Stimulated activated naive CD8-positive, alpha-beta T cell treated with anti-CD3 and anti-CD28 coated beads, Interleukin-15, Interleukin-2, amounts not matched to agents 100 ng/mL and 50 ng/mL, for 24 hours (primary cell): Measurements from ENCODE around the gene CELF1.

ENCODE experiments used
- H3K27ac Mint-ChIP-seq: one replicate; pipeline ENCODE4 v1.8.0; 2021; ENCODE audit warnings: mild to moderate bottlenecking, mixed read lengths
- H3K27me3 Mint-ChIP-seq: one replicate; pipeline ENCODE4 v1.8.0; 2021; ENCODE audit warnings: mixed read lengths
- H3K36me3 Mint-ChIP-seq: one replicate; pipeline ENCODE4 v1.8.0; 2021; ENCODE audit warnings: low read depth, mixed read lengths
- H3K4me1 Mint-ChIP-seq: one replicate; pipeline ENCODE4 v1.8.0; 2021; ENCODE audit warnings: low read depth, mixed read lengths
- H3K4me3 Mint-ChIP-seq: one replicate; pipeline ENCODE4 v1.8.0; 2021; ENCODE audit warnings: mild to moderate bottlenecking, mixed read lengths
- H3K9me3 Mint-ChIP-seq: one replicate; pipeline ENCODE4 v1.8.0; 2021; ENCODE audit warnings: mixed read lengths

CELF1 gene

DNA sequence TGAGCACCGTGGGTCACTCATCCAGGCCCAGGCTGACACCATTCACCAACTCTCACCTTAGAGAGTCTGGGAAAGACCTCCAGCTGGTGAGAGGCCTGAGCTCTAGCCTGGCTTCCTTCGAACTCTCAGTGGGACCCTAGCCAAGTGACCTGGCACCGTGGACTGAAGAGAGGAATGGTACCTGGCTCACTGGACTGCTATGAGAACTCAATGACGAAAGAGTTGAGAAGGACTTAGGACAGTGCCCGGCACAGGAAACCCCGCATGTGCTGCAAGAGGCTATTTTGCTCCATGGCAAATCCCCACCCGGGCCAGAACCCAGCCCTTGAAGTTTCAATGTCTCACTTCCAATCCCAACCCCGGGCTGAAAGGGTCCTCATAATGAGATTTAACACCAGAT lies 103.4 kb downstream of the CELF1 start:
- Mint-ChIP-seq H3K4me3 (no peak overlapping the region), H3K4me1 (no peaks in the 10 kb centered on the region), H3K9me3 (no peaks in the 10 kb centered on the region), H3K27ac (no peak overlapping the region), H3K27me3 (no peaks in the 10 kb centered on the region), H3K36me3 (no peaks in the 10 kb centered on the region)

DNA sequence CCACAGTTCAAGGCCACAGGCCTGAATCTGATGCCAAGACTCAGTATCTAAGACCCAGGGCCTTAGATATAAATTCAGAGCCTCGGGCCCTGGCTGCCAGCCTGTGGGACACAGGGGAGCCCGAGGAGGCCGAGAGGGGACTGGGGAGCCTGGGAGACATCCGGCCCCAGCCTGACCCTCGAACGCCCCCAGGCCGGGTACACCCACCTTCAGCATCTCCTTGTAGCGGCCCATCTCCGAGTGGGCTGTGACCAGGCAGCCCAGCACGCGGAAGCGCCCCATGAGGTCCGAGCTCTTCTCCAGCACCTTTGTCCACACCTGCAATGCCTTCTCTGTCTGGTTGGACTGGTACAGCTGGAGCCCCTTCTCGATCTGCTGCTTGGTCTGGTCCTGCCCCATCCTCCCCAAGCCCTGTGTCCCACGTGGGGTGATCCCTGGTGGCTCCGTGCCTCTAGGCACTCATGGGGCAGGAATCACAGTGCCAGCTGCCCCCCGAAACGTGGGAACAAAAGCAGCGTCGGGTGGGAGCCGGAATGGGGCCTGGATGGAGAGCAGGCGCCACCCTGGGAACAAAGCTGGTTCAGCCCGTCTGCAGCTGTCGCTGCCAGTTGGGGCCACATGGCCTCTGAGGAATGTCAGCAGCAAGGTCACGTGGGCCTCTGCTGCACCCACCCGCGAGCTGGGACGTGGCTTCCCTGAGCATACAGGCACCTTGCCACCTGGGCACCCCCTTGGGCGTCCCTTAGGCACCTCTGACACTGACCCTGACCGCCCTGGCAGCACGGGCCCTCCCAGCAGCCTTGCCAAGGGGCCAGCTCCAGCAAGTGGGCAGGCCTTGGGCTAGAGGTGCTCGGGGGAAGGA lies 104.1 kb downstream of the CELF1 start, which contains the start of gene RAPSN:
TSS of gene RAPSN (minus strand) at position 571 of the 862 bp plus-strand sequence. CDS start at position 399, 172 bp downstream.
- H3K36me3 Mint-ChIP-seq, result no peaks in the 10 kb centered on the region
- no peaks in the 10 kb centered on the region for H3K27me3 Mint-ChIP-seq
- no peak within 1 kb of the TSS for H3K4me3 Mint-ChIP-seq
- no peaks in the 10 kb centered on the region for H3K9me3 Mint-ChIP-seq
- no peaks in the 10 kb centered on the region for H3K4me1 Mint-ChIP-seq
- H3K27ac Mint-ChIP-seq, result no peak within 1 kb of the TSS

DNA sequence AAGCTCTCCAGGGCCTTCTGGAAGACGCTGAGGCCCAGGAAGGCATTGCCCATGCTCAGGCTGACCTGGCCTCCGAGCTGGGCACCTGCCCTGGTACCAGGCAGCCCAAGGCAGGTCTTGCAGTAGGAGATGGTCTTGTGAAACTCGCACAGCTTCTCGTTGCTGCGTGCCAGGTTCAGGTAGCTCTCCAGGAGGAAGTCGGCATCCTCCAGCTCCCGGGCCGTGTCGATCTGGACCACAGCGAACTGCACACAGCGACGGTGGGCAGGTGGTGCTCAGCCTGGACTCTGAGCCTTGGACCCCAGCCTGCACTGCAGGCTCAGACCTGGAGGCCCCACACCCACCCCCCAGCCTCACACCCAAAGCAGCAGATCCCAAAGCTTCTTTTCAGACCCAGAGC lies 105.0 kb downstream of the CELF1 start:
- no peaks in the 10 kb centered on the region for H3K9me3 Mint-ChIP-seq
- H3K27me3 Mint-ChIP-seq, result no peaks in the 10 kb centered on the region
- no peak overlapping the region for H3K27ac Mint-ChIP-seq

DNA sequence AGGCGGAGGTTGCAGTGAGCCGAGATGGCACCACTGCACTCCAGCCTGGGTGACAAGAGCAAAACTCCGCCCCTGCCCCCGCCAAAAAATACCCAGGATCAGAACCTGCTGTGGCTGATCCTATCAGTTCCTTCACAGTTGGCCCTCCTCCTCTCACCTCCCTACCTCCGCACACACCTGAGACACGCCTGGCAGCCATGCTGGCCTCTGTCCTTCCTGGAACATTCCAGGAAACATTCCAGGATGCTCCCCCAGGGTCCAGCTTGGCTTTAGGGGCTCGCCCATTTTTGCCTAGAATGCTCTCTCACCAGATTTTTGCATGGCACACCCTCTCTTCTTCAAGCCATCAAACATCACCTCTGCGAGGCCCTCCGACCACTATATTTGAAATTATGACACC lies 106.1 kb downstream of the CELF1 start:
- Mint-ChIP-seq H3K9me3 (no peaks in the 10 kb centered on the region), H3K27ac (no peak overlapping the region), H3K27me3 (no peaks in the 10 kb centered on the region), H3K4me1 (no peaks in the 10 kb centered on the region), H3K4me3 (no peak overlapping the region), H3K36me3 (no peaks in the 10 kb centered on the region)

More for the DNA sequence above, 105.0 kb downstream of the CELF1 start:
- no peaks in the 10 kb centered on the region for H3K36me3 Mint-ChIP-seq
- no peaks in the 10 kb centered on the region for H3K4me1 Mint-ChIP-seq
- H3K4me3 Mint-ChIP-seq, result no peak overlapping the region

DNA sequence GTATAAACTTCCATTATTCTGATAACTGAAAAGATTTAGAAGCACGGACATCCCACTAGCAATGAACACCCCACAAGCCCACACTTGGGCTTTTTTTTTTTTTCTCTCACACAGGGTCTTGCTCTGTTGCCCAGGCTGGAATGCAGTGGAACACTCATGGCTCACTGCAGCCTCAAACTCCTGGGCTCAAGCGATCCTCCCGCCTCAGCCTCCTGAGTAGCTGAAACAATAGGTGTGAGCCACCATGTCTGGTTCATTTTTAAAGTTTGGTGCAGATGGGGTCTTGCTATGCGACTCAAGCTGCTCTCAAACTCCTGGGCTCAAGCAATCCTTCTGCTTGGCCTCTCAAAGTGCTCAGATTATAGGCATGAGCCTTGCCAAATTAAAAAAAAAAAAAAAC lies 107.1 kb downstream of the CELF1 start:
- Mint-ChIP-seq H3K4me1 (no peaks in the 10 kb centered on the region), H3K27ac (no peak overlapping the region), H3K4me3 (no peak overlapping the region), H3K9me3 (no peaks in the 10 kb centered on the region), H3K27me3 (no peaks in the 10 kb centered on the region), H3K36me3 (no peaks in the 10 kb centered on the region)

DNA sequence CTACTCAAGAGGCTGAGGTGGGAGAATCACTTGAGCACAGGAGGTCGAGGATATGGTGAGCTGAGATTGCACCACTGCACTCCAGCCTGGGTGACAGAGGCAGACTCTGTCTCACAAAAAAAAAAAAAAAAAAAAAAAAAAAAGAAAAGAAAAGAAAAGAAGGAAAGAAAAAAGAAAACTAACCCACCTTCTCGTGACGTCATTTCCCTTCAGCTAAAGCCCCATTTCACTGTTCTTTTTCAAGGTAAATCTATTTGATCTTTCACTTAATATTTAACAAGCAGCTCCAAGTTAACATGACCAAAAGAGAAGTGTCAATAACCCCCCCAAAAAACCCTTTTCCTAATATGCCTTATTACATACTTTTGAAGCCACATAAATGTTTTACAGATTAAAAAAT lies 109.1 kb downstream of the CELF1 start:
- Mint-ChIP-seq H3K36me3 (no peaks in the 10 kb centered on the region), H3K4me3 (no peak overlapping the region), H3K4me1 (no peaks in the 10 kb centered on the region), H3K9me3 (no peaks in the 10 kb centered on the region), H3K27ac (no peak overlapping the region), H3K27me3 (no peaks in the 10 kb centered on the region)

DNA sequence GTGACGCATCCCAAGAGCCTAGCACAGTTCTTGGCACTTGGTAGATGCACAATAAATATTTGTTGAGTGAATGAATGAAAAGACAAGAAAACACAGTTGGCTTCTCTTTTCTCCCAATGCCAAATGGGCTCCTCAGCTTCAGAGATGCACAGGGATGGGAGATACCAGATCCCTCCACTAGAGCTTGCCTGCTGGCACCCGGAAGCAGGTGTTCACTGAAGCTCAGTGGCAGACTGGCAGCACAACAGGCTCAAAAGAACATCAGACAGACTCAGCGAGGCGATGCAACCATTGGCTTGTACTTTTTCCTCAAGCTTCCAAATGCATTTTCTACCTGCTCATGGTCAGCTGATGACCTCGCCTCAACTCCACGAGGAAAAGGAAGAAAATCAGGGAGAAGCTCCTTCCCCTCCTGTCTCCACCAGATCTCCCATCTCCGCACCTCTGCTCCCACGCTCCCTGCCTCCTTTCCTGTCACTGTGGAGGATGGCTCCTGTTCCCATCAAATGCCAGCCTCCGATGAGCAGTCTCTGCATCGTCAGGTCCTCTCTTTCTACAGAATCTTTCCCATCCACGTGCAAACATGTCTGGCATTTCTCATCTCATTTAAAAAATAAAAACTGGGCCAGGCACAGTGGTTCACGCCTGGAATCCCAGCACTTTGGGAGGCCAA lies 109.8 kb downstream of the CELF1 start:
- Mint-ChIP-seq H3K27me3 (no peaks in the 10 kb centered on the region), H3K36me3 (no peaks in the 10 kb centered on the region), H3K27ac (no peak overlapping the region), H3K9me3 (no peaks in the 10 kb centered on the region), H3K4me3 (no peak overlapping the region), H3K4me1 (no peaks in the 10 kb centered on the region)

DNA sequence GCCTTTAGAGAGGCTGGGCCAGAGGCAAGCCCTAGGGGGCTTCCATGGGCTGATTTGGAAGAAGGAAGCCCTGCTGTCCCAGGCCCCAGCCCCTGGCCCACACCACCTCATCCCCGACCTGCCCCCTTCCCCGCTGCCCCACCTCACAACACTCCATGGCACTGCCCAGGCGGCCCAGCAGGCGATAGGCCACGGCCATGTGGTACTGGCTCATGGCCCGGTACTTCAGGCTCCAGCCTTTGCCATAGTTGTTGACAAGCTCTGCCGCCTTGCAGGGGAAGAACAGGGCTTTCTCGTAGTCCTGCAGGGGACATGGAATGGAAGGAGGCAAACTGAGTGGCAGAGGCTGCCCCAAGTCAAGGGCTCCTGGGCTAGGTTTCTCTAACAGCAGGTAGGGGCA lies 110.4 kb downstream of the CELF1 start:
- no peaks in the 10 kb centered on the region for H3K9me3 Mint-ChIP-seq

DNA sequence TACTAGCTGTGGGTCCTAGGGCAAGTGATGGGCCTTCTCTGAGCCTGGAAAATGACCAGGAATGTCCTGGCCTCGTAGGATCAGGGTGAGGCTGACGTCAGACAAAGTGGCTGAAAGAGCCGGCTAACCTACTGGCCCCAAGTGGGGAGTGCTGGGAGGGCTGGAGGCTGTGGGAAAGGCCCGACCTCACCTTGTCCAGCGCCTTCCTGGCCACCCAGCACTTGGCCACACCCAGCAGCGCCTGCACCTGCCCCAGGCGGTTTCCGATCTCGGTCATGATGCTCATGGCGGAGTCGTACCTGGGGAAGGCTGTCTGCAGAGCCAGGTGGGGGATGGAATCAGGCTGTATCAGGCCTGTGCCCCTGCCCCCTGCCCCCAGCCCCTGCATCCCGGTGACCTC lies 111.5 kb downstream of the CELF1 start:
- no peaks in the 10 kb centered on the region for H3K36me3 Mint-ChIP-seq
- H3K4me3 Mint-ChIP-seq, result no peak overlapping the region

More for the DNA sequence above, 110.4 kb downstream of the CELF1 start:
- H3K36me3 Mint-ChIP-seq, result no peaks in the 10 kb centered on the region
- H3K27me3 Mint-ChIP-seq, result no peaks in the 10 kb centered on the region
- H3K4me1 Mint-ChIP-seq, result no peaks in the 10 kb centered on the region
- H3K27ac Mint-ChIP-seq, result no peak overlapping the region
- no peak overlapping the region for H3K4me3 Mint-ChIP-seq

DNA sequence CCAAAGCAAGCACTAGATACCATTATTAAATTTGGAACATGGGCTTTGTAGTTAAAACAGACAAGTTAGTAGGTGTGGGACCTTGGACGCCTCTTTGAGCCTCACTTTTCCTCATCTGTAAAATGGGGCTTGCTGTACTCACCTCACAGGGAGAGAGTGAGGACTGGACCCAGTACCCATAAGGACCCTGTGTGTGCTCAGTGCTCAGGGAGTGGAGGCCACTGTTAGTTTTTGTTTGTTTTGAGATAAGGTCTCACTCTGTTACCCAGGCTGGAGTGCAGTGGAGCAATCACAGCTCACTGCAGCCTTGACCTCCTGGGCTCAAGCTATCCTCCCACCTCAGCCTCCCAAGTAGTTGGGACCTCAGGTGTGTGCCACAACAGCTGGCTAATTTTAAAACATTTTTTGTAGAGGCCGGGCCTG lies 112.9 kb downstream of the CELF1 start:
- no peaks in the 10 kb centered on the region for H3K9me3 Mint-ChIP-seq
- no peak overlapping the region for H3K27ac Mint-ChIP-seq
- H3K4me1 Mint-ChIP-seq, result no peaks in the 10 kb centered on the region
- no peaks in the 10 kb centered on the region for H3K27me3 Mint-ChIP-seq
- H3K36me3 Mint-ChIP-seq, result no peaks in the 10 kb centered on the region
- no peak overlapping the region for H3K4me3 Mint-ChIP-seq

More for the DNA sequence above, 111.5 kb downstream of the CELF1 start:
- no peaks in the 10 kb centered on the region for H3K9me3 Mint-ChIP-seq
- no peak overlapping the region for H3K27ac Mint-ChIP-seq
- H3K4me1 Mint-ChIP-seq, result no peaks in the 10 kb centered on the region
- H3K27me3 Mint-ChIP-seq, result no peaks in the 10 kb centered on the region

DNA sequence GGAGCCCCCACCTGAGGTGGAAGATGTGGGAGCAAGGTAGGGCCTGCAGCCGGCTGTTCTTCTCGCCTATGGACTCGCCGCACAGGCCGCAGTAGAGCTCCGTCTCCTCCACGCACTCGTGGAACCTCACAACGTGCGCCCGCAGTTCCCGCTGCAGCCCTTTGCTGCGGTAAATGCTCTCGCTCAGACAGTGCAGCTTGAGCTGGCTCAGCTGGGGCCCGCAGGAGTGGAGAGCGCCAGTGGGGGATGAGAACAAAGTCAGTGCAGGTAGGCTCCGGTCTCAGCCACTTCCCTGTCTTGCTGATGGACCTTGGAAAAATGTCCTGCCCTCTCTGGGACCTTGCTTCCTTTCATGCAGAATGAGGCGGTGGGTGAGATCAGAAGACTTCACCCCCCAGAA lies 114.2 kb downstream of the CELF1 start:
- H3K27me3 Mint-ChIP-seq, result no peaks in the 10 kb centered on the region

DNA sequence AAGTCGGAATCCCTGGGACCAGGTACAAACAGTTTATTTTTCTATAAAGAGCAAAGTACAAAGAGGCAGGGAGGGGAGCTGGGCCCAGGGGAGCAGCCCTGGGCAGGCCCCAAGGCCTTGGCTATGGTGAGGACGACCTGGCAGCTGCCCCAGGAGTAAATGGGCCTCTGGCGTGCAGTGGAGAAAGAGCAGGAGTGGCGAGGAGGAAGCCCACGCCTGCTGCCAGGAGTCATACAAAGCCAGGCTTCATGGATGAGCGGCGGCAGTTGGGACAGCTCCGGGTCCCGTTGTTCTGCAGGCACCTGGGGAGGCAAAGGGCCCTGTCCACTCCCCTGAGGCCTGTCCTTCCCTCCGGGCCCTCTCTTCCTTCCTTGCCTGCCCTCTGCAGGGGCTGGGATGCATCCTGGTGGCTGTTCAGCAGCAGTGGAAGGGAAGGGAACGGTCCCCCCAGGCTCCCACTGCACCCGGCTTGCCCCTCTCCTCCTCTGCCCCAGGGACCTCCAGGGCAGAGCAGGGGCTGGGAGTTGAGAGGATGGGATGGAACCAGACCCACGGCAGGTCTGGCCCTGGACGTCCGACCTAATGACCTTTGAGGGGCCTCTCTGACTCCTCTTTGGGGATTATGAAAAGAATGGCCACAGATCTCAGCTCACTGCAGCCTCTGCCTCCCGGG lies 115.0 kb downstream of the CELF1 start:
- H3K27me3 Mint-ChIP-seq, result no peaks in the 10 kb centered on the region
- H3K27ac Mint-ChIP-seq, result no peak overlapping the region
- no peaks in the 10 kb centered on the region for H3K36me3 Mint-ChIP-seq
- H3K9me3 Mint-ChIP-seq, result no peaks in the 10 kb centered on the region
- no peaks in the 10 kb centered on the region for H3K4me1 Mint-ChIP-seq
- H3K4me3 Mint-ChIP-seq, result no peak overlapping the region

More for the DNA sequence above, 114.2 kb downstream of the CELF1 start:
- no peaks in the 10 kb centered on the region for H3K36me3 Mint-ChIP-seq
- H3K9me3 Mint-ChIP-seq, result no peaks in the 10 kb centered on the region
- no peak overlapping the region for H3K4me3 Mint-ChIP-seq
- H3K4me1 Mint-ChIP-seq, result no peaks in the 10 kb centered on the region
- no peak overlapping the region for H3K27ac Mint-ChIP-seq

DNA sequence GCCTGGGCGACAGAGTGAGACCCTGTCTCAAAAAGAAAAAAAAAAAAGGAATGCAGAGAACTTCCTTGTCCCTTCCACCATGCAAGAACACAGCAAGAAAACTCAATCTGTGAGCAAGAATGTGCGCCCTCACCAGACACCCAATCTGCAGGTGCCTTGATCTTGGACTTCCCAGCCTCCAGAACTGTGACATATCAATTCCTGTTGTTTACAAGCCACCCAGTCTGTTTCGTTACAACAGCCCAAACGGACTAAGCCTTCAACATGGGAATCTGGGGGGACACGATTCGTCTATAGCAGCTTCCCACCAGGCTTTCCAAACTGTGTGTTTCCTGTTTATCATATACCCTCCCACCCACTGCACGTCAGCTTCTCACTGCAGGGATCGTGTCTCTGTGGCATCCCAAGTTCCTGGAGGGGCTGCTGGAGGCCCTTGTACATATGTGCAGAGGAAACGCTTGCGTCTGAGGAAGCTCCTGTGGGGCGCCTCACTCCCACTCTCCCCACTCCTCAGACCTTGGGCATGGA lies 115.7 kb downstream of the CELF1 start:
- Mint-ChIP-seq H3K27me3 (no peaks in the 10 kb centered on the region), H3K36me3 (no peaks in the 10 kb centered on the region), H3K9me3 (no peaks in the 10 kb centered on the region), H3K4me1 (no peaks in the 10 kb centered on the region), H3K4me3 (no peak overlapping the region), H3K27ac (no peak overlapping the region)

DNA sequence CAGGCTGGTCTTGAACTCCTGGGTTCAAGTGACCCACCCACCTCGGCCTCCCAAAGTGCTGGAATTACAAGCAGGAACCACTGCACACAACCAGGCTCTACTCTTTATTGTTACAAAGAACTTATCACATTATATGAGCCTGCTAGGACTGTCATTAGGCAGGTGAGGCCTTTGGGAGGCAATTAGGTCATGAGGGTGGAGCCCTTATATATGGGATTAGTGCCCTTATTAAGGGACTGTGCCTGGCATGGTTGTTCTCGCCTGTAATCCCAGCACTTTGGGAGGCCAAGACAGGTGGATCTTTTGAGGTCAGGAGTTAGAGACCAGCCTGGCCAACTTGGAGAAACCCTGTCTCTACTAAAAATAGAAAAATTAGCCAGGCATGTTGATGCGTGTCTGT lies 116.2 kb downstream of the CELF1 start:
- Mint-ChIP-seq H3K36me3 (no peaks in the 10 kb centered on the region), H3K27me3 (no peaks in the 10 kb centered on the region), H3K9me3 (no peaks in the 10 kb centered on the region), H3K27ac (no peak overlapping the region), H3K4me3 (no peak overlapping the region), H3K4me1 (no peaks in the 10 kb centered on the region)

DNA sequence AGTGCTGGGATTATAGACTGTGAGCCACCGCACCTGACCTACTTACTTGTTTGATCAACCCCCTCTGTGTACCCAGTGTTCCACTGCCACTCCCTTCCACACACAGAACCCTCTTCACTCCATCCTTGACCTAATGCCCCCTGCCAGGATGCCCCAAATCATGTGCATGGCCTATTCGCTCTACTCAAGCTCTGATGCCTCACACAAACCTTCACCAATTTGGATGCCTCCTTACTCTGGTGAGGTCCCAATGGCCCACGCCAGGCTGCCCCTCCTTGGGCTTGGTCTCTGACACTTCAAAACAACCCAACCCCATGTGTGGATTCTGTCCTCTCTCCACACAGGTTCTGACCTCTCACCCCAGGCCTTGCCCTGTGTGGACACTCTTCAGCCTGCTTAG lies 117.2 kb downstream of the CELF1 start:
- no peaks in the 10 kb centered on the region for H3K27me3 Mint-ChIP-seq
- H3K9me3 Mint-ChIP-seq, result no peaks in the 10 kb centered on the region
- no peaks in the 10 kb centered on the region for H3K36me3 Mint-ChIP-seq
- H3K4me3 Mint-ChIP-seq, result no peak overlapping the region
- H3K4me1 Mint-ChIP-seq, result no peaks in the 10 kb centered on the region
- no peak overlapping the region for H3K27ac Mint-ChIP-seq
